ENCODE measurements around the gene ZFP3.
"Not testable (repeated sequence)": the region's sequence is repeated elsewhere in the genome, so short reads cannot be mapped to it uniquely, and the experiment has no call there.

Gene ZFP3

DNA sequence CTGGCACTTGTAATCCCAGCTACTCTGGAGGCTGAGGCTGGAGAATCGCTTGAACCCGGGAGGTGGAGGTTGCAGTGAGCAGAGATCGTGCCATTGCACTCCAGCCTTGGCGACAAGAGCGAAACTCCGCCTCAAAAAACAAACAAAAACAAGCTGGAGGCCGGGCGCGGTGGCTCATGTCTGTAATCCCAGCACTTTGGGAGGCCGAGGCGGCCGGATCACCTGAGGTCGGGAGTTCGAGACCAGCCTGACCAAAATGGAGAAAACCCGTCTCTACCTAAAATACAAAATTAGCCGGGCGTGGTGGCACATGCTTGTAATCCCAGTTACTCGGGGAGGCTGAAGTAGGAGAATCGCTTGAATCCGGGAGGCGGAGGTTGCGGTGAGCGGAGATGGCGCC is 992 bp upstream of the ZFP3 start:
- H3K4me3 ChIP-seq (ENCODE audit: low read depth, low read length), result not testable (repeated sequence)

GRCh38 chr17:5077781-5078105 is 524 bp upstream of the ZFP3 start:
- no peak overlapping the region for H3K4me3 ChIP-seq (ENCODE audit: low read depth, low read length)

DNA sequence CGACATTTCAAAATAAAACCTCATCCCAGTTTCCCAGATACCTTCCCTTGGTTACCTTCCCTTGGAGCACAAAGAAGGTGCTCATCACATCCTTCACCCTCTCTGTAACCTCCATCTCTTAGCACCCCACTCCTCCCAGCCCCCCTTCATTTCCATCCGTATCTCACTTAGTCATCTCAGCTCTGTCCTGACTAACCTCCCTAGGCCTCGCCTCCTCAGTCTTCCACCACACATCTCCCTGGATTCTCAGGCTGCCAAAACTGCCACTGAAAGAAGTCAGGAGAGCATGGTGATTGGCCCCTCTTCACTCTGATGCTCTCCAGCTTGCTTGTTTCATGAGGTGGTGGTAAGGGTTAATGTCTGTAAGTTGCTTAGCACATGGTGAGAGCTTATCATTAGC is 2.3 kb downstream of the ZFP3 start:
- no peak overlapping the region for H3K4me3 ChIP-seq (ENCODE audit: low read depth, low read length)

GRCh38 chr17:5092218-5093010 is 14.1 kb downstream of the ZFP3 start:
- no peak overlapping the region for H3K4me3 ChIP-seq (ENCODE audit: low read depth, low read length)

- H3K4me3 ChIP-seq (ENCODE audit: low read depth, low read length), result no peak overlapping the region
Observed at GRCh38 chr17:5096731-5097100, 18.4 kb downstream of the ZFP3 start.

DNA sequence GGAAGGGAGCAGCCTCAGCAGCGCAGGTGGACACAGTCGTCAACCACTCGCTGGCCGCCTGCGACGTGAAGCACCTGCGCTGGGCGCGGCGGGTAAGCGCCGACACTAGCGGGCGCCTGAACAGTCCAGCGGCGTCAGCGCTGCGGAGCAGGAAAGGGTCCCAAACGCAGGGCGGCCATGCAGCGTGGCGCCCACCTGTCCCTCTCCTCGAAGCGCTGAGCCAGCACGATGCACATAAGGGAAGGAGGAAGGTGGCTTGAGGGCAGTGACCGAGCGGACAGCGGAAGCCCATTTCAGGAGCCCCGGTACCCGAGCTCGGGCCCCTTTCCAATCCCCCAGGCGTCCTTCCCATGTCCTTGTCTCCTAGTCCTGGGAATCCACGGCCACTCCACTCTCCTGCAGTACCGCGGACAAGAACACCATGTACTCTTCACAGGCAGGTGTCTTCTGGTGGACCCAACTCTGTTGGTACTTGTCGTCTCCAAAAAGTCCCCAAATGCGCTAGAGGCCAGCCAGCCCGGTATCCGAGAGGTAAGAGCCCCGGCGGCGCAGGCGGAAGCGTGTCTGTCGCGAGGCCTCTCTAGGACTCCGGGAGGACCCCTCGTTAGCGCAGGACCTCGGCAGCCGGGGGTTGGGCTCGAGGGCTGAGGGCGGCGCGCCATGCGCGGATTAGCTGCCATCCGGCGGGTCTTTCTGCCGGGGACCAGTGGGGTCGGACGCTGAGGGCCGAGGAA is 19.0 kb downstream of the ZFP3 start:
- peak overlapping the region; percentile 15 for H3K4me3 ChIP-seq (ENCODE audit: low read depth, low read length)

- H3K4me3 ChIP-seq (ENCODE audit: low read depth, low read length), result no peak overlapping the region
Observed at GRCh38 chr17:5099271-5099670, 21.0 kb downstream of the ZFP3 start.

- H3K4me3 ChIP-seq (ENCODE audit: low read depth, low read length), result no peak overlapping the region
Observed at GRCh38 chr17:5100832-5101231, 22.6 kb downstream of the ZFP3 start.

- H3K4me3 ChIP-seq (ENCODE audit: low read depth, low read length), result peak overlapping the region; percentile 90
Observed at GRCh38 chr17:5110816-5111215, 32.5 kb downstream of the ZFP3 start.

DNA sequence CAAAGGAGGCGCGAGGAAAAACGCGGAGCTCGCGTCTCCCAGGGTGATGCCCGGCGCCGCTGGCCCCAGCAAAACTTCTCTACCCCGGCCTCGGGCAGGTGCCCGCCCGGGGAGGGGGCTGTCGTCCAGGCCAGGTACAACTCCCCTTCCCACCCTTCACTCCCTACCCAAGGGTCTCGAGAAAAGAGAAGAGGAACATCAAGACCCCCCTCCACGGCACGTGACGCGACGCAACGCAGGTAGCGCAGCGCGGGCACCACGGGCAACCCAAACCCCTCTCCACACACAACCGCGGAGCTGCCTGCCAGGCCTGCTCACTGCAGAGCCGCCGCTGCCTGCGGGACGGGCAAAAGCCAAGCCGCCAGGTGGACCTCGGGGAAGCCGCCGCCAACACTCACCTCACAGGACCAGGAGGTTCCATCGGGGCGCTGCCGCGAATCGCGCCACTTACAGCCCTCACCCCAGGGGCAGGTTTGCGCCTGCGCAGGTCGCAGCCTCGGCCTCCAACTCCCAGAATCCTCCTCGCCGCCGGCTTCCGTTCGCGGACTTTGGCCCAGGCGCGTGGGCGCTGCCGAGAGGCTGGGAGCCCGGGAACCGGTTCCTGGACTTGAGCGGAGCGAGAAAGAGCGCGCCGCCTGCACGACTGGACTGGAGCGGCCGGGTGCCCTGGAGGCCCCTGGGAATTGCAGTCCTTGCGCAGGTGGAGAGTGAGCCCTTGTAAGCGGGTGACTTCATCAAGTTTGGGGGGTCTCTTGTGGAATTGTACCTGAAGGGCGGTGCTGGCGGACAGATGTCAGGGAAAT is 33.3 kb downstream of the ZFP3 start, which contains the start of gene ZNF232:
Gene ZNF232 (minus strand): TSS at position 477 of the 803 bp plus-strand sequence. CDS start 56 bp downstream, at position 421.
- peak within 1 kb of the TSS; percentile 90 for H3K4me3 ChIP-seq (ENCODE audit: low read depth, low read length)

GRCh38 chr17:5115673-5116651 is 37.7 kb downstream of the ZFP3 start, which contains the start of gene USP6:
Gene USP6 (plus strand): TSS chr17:5116032. CDS start chr17:5130368, 14,336 bp downstream.
- no peak within 1 kb of the TSS for H3K4me3 ChIP-seq (ENCODE audit: low read depth, low read length)

- H3K4me3 ChIP-seq (ENCODE audit: low read depth, low read length), result no peak overlapping the region
Observed at GRCh38 chr17:5118219-5118618, 40.0 kb downstream of the ZFP3 start.

DNA sequence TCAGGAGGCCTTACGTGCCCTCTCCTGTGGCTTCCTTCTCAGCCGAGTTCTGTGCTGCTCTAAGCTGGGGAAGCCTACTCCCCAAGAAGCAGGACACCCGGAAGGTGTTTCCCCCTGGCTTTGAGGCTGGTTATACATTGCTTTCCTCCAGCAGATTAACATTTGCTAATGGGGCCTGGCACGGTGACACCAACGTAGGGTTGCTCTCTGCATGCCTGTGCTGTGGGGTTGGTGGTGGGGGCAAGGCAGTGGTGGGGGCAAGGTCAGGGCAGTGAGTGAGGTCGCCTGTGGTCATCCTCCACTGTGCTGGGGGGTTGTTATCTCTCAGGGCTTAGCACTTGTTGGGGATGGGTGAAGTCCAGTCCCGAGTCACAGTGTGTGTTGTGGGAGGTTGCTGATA is 41.8 kb downstream of the ZFP3 start:
- H3K4me3 ChIP-seq (ENCODE audit: low read depth, low read length), result no peak overlapping the region

DNA sequence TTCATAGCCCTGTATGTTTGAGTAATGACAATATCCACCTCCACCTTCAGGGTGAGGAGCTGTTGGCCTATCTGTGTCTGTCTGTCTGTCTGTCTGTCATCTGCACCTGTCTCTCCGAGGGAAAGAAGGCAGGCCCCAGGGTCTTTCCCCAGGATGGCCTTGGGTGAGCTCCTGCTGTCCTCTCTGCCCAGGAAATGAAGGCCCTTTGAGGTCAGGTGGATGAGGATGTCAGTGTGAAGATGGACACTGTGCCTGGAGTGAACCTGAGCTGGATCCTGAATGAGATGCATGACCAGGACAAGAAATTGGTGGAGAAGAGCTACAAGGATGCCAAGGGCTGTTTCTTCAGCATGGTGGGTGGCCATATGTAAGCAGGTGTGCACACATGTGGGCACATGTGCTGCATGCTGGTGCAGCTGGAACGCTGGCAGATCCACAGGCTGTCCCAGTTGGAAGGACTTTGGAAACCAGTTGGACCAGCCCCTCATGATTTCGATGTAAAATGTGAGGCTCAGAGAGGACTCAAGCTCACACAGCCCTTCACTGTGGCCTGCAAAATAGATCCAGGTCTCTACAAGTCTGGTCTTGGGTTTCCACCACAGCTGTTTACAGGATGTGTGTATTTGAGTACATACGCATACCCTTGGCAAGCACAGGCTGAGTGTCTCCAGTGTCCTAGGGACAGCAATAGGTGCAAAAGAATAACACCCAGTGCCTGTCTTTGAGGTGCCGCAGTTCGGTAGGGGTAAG is 42.3 kb downstream of the ZFP3 start:
- H3K4me3 ChIP-seq (ENCODE audit: low read depth, low read length), result not testable (repeated sequence)

- H3K4me3 ChIP-seq (ENCODE audit: low read depth, low read length), result no peak overlapping the region
Observed at GRCh38 chr17:5121186-5121841, 43.0 kb downstream of the ZFP3 start.

GRCh38 chr17:5122056-5122455 is 43.8 kb downstream of the ZFP3 start:
- not testable (repeated sequence) for H3K4me3 ChIP-seq (ENCODE audit: low read depth, low read length)

DNA sequence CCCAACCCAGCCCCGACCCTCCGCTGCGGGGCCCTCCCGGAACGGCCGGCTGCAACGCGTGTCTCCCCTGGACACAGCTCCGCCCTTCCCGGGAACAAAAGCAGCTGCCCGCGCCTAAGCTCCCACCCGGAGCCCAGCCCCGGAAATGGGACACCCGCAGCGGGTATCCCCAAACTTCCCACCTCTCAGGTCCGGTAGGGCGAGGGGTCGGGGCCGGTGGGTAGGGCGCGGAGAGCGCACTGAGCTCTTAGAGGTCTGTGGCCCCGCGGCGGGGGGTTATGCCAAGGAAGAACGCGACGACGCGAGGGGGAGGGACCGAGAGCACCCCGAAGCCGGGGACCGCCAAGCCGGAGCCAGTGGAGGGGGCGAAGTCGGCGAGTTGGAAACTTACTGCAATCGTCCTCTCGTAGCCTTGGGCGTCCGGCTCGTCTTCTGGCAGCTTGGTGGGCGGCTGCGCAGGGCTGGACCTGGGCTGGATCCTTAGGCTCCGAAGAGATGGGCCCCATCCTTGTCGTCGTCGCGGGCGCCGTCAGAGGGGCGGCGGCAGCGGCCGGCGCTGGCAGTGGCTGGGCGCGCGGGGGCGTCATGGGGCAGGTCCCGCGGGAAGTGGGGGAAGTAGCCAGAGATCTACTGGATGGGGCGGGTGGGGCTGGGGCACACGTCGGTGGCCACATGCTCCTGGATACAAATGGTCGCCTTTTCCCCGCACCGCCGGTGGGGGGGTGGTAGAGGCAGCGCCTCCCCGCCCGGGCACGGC is 44.5 kb downstream of the ZFP3 start:
- H3K4me3 ChIP-seq (ENCODE audit: low read depth, low read length), result peak overlapping the region; percentile 44

DNA sequence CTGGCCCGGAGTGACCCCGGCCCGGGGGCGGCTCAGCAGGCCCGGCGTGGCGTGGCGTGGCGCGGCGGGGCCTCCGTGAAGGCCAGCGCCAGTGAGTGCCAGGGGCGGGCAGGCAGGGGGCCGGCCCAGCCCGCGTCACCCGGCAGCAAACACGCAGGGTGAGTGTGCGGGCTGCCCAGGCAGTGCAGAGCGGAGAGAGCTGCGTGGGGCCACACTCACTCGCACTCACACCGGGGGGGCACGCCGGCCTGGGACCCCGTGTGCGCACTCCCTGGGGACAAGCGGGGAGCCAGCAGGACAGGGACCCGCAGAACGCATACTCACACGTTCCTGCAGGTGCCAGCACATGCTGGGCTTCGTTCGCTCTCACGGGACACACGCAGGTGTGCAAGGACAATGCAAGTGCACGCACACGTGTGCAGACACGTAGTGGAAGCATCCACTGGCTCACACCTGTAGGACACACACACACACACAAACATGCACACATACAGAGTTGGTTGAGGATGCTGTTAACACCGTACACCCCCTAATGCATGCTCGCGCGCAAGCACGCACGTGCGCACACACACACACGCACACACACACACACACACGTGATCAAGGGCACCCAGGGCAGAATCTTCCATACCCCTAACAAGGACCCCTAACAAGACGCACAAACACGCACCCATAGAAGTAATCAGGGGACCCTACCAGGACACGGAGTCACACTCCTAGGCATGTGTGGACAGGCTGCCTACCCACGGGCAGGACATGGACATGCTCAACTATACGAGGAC is 45.3 kb downstream of the ZFP3 start:
- H3K4me3 ChIP-seq (ENCODE audit: low read depth, low read length), result no peak overlapping the region

Data from iPS-11a (cell line).